GM18861 (cell line): ENCODE results near the gene MFAP4.
"Not testable (repeated sequence)": the region's sequence is repeated elsewhere in the genome, so short reads cannot be mapped to it uniquely, and the experiment has no call there.

Experiments
- ATAC-seq: cut with Tn5 transposase; IDR thresholded peaks from one replicate; pipeline ENCODE4 v1.9.1; 2021; ENCODE audit not compliant: unreplicated experiment

The MFAP4 gene

GRCh38 chr17:19354748-19355147, 32.2 kb downstream of the MFAP4 start:
- no peak for ATAC-seq

- not testable (repeated sequence) for ATAC-seq
These were observed 33.6 kb downstream of the MFAP4 start for GRCh38 chr17:19353401-19353800.

DNA sequence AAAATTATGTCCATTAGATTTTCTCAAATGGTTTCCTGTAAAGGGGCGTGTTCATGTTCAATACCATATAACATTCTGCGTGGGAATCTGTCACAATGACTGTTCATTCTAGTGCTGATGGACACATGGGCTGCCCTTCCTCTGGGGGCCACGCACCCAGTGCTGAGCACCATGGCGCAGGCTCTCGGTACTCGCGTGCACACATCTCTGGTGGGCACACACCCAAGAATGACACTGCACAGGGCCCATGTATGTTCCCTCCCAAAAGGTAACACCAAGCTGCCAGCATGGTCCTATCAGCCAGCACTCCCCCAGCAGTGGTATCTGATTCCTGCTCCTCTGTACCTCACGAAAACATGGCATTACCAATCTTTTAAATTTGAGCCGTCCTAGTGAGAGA, 38.2 kb downstream of the MFAP4 start:
- no peak for ATAC-seq

- ATAC-seq = no peak
These were observed 38.8 kb downstream of the MFAP4 start for GRCh38 chr17:19348081-19348650.

- ATAC-seq = no peak
These were observed 39.5 kb downstream of the MFAP4 start for GRCh38 chr17:19347323-19348080.

DNA sequence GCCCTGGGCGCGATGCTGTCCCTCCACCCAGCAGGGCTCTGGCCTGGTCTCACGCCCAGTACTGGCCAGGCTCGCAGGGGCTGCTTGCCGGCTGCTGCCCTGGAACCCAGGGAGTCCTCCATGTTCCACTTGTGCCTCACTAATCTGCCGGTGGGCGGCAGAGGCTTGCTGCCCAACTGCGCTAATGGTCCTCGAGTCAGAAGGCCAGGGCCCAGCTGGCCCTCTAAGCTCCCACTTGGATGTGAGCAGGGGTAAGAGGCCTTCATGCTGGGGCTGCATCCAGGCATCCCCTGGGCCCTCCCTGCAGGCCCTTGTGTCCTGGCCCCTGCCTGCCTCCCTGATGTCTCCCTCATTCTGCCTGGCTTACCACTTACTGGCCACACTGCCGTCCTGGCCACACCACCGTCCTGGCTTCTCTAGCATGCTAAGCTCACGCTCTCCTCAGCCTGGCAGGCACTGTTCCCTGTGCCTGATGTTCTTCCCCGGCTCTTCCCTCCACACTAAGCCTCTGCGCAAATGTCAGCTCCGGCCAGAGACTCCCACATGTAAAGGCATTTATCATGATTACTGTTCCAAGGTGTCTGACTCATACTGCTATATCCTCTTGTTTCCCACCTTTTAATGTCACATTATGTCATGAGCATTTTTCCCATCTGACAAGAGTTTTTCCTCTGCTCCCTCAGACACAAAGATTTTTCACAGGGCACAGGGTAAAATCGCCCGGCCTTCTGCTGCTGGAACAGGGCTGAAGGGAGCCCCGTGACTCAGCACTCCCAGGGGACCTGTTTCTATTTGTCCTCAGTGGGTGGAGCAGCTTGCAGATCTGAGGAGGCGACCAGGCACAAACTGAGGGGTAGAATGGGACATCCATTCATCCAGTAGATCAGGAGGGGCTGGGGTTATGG, 40.4 kb downstream of the MFAP4 start:
- no peak for ATAC-seq

DNA sequence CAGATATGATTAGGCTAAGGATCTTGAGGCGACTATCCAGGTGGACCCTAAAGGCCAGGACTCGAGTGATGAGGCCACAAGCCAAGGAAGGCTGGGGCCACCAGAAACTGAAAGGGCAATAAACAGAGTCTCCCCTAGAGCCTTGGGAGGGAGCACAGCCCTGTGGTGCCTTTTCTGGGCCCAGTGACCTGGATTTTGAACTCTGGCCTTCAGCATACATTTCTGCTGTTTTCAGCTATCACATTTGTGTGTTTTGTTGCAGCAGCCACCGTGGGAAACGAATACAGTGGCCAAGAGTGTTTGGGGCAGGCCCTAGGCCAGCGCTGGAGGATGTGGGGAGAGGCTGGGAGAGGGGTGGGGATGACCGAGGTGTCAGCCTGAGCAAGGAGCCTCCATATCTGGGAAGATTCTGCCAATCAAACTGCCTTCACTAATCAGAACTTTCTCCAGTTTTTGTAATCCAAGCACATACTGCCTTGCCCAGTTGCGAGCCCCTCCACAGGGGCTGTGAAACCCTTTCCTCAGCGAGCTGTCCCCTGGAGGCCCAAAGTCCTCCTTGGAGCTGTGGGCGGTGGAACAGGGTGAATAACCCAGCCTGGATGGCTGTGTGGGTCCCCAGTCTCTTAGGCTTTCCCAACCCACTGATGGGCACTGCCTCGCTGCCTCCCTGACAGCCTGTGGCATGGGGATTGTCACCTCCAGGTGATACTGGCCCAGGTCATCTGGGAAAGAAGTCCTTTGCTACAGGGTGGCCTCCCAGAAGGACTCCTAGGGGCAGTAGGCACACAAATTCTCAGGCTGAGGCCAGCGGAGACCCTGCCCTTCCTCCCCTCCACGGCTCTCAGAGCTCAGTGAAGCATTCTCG, 41.3 kb downstream of the MFAP4 start:
- no peak for ATAC-seq

DNA sequence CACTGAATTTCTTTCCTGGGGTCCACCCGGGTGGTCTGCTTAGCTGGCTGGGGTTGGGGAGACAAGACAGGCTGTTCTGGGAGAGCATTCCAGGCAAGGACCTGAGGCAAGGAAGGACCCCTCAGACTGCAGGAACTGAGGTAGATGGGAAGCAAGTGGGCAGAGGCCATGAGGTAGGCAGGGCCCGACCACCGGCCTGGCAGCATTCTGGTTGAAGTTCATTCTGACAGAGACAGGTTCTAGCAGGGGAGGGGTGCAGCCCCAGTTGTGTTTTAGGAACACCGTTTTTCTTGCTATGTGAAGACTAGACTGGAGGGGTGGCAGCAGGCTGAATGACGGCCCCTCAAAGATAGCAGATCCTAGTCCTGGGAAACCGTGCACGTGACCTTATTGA, 41.9 kb downstream of the MFAP4 start:
- ATAC-seq = no peak

GRCh38 chr17:19344311-19345066, 42.5 kb downstream of the MFAP4 start:
- ATAC-seq = no peak

- ATAC-seq = no peak
These were observed 43.3 kb downstream of the MFAP4 start for GRCh38 chr17:19343671-19344151.

DNA sequence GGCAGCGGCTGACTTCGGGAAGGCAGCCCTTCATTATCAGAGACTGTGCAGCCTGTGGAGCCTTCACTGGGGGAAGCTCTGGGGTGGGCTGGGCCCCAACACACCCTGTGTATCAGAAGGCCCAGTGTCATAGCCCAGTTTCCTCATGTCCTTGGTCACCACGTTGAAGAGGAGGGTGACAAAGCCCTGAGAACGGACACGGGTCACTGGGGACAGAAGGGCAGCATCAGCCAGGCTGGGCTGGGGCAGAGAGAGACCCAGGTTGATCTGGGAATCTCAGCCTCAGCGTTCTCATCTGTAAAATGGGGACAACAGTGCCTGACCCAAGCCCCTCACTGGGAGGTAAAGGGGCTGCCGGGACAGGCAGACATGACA, 43.7 kb downstream of the MFAP4 start:
- ATAC-seq = no peak

DNA sequence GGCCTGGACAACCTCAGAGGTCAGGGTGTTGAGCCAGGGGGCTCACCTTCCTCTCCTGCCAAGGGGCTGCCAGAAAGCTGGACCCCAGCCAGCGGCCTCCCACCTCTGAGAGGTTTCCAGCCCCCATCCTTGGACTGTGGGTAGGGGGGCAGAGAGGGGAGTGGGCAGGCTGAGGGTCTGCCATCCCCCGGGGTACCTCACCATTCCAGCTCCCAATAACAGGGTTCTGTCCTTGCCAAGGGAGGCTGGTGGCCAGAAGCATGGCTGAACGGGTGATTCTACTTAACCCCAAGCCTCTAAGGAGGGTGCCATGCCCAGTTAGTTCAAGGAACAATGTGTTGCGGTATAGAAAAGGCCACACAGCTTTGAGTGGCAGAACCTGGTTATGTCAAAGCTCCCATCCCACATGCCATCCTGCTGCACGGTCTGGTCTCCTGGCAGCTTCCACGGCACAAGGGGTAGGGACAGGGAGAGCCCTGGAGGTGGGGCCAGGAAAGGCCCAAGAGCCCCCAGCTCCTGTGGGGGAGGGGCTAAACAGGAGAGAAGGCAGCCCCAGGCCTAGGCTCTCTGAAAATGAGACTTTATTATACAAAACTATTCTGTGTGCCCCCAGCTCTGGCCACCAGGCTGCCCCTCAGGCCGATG, 44.3 kb downstream of the MFAP4 start:
- no peak for ATAC-seq

GRCh38 chr17:19341641-19342610, 45.1 kb downstream of the MFAP4 start:
- no peak for ATAC-seq

- no peak for ATAC-seq
These were observed 45.8 kb downstream of the MFAP4 start for GRCh38 chr17:19341211-19341631.

- ATAC-seq = no peak
These were observed 47.6 kb downstream of the MFAP4 start for GRCh38 chr17:19339341-19339815.

- peak; percentile 68 for ATAC-seq
These were observed 48.7 kb downstream of the MFAP4 start for GRCh38 chr17:19338031-19338990.

DNA sequence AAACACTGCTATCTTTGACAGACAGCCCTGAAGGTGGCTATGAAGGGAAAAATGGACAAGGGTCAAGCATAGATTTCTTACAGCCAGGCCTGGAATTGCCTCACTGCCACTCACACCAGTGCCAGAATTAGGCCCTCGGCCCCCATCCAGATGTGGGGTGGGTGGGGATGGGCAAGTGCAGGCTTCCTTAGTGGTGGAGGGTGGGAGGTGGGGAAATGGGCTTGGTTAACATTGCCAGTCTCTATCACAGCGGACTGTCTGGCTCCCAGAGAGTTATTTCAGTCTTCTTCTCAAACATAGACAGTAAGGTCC, 49.3 kb downstream of the MFAP4 start:
- ATAC-seq = no peak
